Astrocyte (in vitro differentiated cells and primary cell): ENCODE results near the gene PKDCC.

Experiments
- CTCF ChIP-seq: IDR thresholded peaks from 2 replicates; pipeline ENCODE4 v1.5.1; 2011; ENCODE audit warnings: low read depth, mild to moderate bottlenecking, inconsistent platforms, low read length, moderate library complexity; ENCODE audit not compliant: insufficient read depth
- EZH2 ChIP-seq: IDR thresholded peaks from 2 replicates; pipeline ENCODE4 v1.6.1; 2012; ENCODE audit warnings: mild to moderate bottlenecking, low read length, inconsistent platforms; ENCODE audit not compliant: insufficient read depth

GRCh38 chr2:42057902-42058450 lies 10.2 kb downstream of the PKDCC start:
- TF ChIP-seq CTCF (no peak), EZH2 (no peak)
